Tibial artery (tissue), 4 donors: ENCODE data around the gene TMEM106B.

Source experiments
- DNase-seq, 2 donors: peaks; one replicate each; pipeline ENCODE4 v3.0.0-alpha.2; 2019
- H3K27ac ChIP-seq, 2 donors: fragments of 200-600 bp; sonication (generic) in 1 of 2; 1 replicate in 1 of 2; 2 replicates in 1 of 2; pipeline ENCODE4 v1.5.1; 2018 to 2019; ENCODE audit warnings: mild to moderate bottlenecking in 1 of 2
- H3K27me3 ChIP-seq, 2 donors: fragments of 200-600 bp; sonication (generic) in 1 of 2; one replicate each; pipeline versions ENCODE4 v1.5.1 to v1.6.0; 2016 to 2019
- H3K36me3 ChIP-seq, 3 donors: fragments of 200-600 bp; sonication (generic) in 2 of 3; one replicate each; pipeline ENCODE4 v1.5.1; 2016 to 2019; ENCODE audit warnings: mild to moderate bottlenecking in 2 of 3
- H3K4me1 ChIP-seq, 4 donors: fragments of 200-600 bp; sonication (generic) in 2 of 4; 1 replicate in 3 of 4; 2 replicates in 1 of 4; pipeline ENCODE4 v1.5.1; 2016 to 2019
- H3K4me3 ChIP-seq, 2 donors: fragments of 200-600 bp; sonication (generic) in 1 of 2; 1 replicate in 1 of 2; 2 replicates in 1 of 2; pipeline ENCODE4 v1.5.1; 2018 to 2019; ENCODE audit warnings: mild to moderate bottlenecking in 2 of 2
- H3K9me3 ChIP-seq, 3 donors: fragments of 200-600 bp; sonication (generic) in 1 of 3; one replicate each; pipeline ENCODE4 v1.5.1; 2016 to 2019
- intact Hi-C: fragments of 100-400 bp; cut with DNase I; formaldehyde crosslinking; loops from one replicate; pipeline ENCODE4 v1.15.0; 2023; ENCODE audit warnings: low total_unique reads
- TF ChIP-seq, protein P1 (sequence below), 2 experiments: fragments of 200-600 bp in 1 of 2; fragments of 450-650 bp in 1 of 2; IDR thresholded peaks; one replicate each; pipeline ENCODE4 v1.5.1; 2017 to 2019; ENCODE audit warnings: antibody characterized with exemption in 2 of 2, mild to moderate bottlenecking in 1 of 2, moderate library complexity in 1 of 2

The TMEM106B gene

DNA sequence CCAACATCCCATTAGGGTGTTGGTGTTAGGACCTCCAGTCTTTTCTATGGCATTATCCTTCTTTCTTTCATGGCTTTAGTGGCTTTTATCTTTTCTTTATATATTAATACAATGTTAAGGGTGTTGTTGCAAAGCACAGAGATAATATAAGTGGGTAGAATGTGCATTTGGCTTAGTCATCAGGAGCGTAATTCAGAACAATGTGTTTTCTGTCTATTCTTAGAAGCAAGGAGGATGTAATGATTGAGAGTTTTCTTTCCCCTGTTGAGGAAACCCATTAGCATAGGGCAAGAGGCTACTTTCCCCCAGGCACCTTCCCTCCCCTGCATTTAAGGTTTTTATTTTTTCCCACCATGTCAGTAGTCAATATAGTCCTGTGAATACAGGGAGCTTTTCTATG is 79.7 kb downstream of the TMEM106B start:
- TF ChIP-seq, protein P1, sequence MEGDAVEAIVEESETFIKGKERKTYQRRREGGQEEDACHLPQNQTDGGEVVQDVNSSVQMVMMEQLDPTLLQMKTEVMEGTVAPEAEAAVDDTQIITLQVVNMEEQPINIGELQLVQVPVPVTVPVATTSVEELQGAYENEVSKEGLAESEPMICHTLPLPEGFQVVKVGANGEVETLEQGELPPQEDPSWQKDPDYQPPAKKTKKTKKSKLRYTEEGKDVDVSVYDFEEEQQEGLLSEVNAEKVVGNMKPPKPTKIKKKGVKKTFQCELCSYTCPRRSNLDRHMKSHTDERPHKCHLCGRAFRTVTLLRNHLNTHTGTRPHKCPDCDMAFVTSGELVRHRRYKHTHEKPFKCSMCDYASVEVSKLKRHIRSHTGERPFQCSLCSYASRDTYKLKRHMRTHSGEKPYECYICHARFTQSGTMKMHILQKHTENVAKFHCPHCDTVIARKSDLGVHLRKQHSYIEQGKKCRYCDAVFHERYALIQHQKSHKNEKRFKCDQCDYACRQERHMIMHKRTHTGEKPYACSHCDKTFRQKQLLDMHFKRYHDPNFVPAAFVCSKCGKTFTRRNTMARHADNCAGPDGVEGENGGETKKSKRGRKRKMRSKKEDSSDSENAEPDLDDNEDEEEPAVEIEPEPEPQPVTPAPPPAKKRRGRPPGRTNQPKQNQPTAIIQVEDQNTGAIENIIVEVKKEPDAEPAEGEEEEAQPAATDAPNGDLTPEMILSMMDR (IDR thresholded peaks at IDR 0.05), result no peak
- no peaks in the 10 kb centered on the region for H3K36me3 ChIP-seq

DNA sequence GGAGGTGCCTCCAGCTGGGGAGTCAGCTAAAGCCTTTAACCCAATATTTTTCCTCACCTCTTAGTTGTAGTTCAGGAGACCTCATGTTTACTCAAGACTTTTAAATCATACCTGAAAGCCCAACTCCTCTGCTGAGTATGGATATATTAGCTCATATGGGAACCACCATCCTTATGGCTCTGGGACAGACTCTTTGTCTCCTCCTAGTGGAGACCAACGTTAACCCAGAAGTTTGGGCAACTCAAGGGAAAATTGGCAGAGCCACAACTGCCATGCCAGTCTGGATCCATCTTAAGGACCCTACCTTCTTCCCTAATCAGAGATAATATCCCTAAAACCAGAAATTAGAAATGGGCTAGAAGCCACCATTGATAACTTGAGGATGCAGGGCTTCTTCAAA is 80.8 kb downstream of the TMEM106B start:
- intact Hi-C loops, result no loop called here
- no peaks in the 10 kb centered on the region for H3K4me1 ChIP-seq
- no peak for DNase-seq
- H3K27ac ChIP-seq, result no peak overlapping the region
- H3K27me3 ChIP-seq, result no peaks in the 10 kb centered on the region
- peaks cover 0 to 10% (median 0%) of the 10 kb centered on the region in 3 donors for H3K9me3 ChIP-seq
- TF ChIP-seq, protein P1 (IDR thresholded peaks at IDR 0.05), result no peak
- H3K36me3 ChIP-seq, result no peaks in the 10 kb centered on the region
- H3K4me3 ChIP-seq, result no peak overlapping the region

More for the DNA sequence above, 79.7 kb downstream of the TMEM106B start:
- intact Hi-C loops, result no loop called here
- Histone ChIP-seq H3K27me3 (no peaks in the 10 kb centered on the region), H3K4me3 (no peak overlapping the region), H3K27ac (no peak overlapping the region), H3K4me1 (no peaks in the 10 kb centered on the region), H3K9me3 (peaks cover 0 to 10% (median 0%) of the 10 kb centered on the region in 3 donors)
- DNase-seq, result no peak
